H1 (cell line): Measurements from ENCODE around the gene FBXL17.

Experiments used
- BCL11A ChIP-seq, 2 experiments: IDR thresholded peaks; one replicate each; pipeline ENCODE4 v1.6.1; 2011; ENCODE audit warnings: low read depth in 2 of 2, low read length in 2 of 2, mild to moderate bottlenecking in 2 of 2
- POLR2A ChIP-seq, 2 experiments: IDR thresholded peaks; 1 replicate in 1 of 2; 2 replicates in 1 of 2; pipeline ENCODE4 v1.6.1; 2011; ENCODE audit warnings: low read depth in 2 of 2, low read length in 2 of 2, mild to moderate bottlenecking in 2 of 2; ENCODE audit errors: control extremely low read depth in 1 of 2
- SP1 ChIP-seq: IDR thresholded peaks from 2 replicates; pipeline ENCODE4 v1.6.1; 2011; ENCODE audit warnings: low read depth, low read length
- SP4 ChIP-seq: IDR thresholded peaks from 2 replicates; pipeline ENCODE4 v1.6.1; 2012; ENCODE audit warnings: low read length, inconsistent platforms
- TF ChIP-seq, protein P1 (sequence below), 3 experiments: IDR thresholded peaks; 1 replicate in 2 of 3; 2 replicates in 1 of 3; pipeline versions ENCODE4 v1.5.1 to v1.6.1; 2011; ENCODE audit warnings: low read length in 3 of 3, mild to moderate bottlenecking in 3 of 3, inconsistent platforms in 2 of 3, low read depth in 1 of 3, moderate library complexity in 1 of 3; ENCODE audit not compliant: insufficient read depth in 1 of 3; ENCODE audit errors: control extremely low read depth in 1 of 3

GRCh38 chr5:108320231-108320630 is 61.7 kb downstream of the FBXL17 start:
- TF ChIP-seq SP1 (no peak), BCL11A (IDR thresholded peaks at IDR 0.05; ENCODE audit: low read depth in 2 of 2, low read length in 2 of 2) (no peak), POLR2A (IDR thresholded peaks at IDR 0.05; ENCODE audit: control extremely low read depth in 1 of 2, low read depth in 2 of 2, low read length in 2 of 2) (no peak), SP4 (no peak)
- TF ChIP-seq, protein P1, sequence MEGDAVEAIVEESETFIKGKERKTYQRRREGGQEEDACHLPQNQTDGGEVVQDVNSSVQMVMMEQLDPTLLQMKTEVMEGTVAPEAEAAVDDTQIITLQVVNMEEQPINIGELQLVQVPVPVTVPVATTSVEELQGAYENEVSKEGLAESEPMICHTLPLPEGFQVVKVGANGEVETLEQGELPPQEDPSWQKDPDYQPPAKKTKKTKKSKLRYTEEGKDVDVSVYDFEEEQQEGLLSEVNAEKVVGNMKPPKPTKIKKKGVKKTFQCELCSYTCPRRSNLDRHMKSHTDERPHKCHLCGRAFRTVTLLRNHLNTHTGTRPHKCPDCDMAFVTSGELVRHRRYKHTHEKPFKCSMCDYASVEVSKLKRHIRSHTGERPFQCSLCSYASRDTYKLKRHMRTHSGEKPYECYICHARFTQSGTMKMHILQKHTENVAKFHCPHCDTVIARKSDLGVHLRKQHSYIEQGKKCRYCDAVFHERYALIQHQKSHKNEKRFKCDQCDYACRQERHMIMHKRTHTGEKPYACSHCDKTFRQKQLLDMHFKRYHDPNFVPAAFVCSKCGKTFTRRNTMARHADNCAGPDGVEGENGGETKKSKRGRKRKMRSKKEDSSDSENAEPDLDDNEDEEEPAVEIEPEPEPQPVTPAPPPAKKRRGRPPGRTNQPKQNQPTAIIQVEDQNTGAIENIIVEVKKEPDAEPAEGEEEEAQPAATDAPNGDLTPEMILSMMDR (IDR thresholded peaks at IDR 0.05; ENCODE audit: control extremely low read depth in 1 of 3, insufficient read depth in 1 of 3, low read depth in 1 of 3, low read length in 3 of 3), result no peak
